IMR-90 (cell line): ENCODE data around the gene CEP170B. TPM values are rescaled to one million over a fixed set of nuclear protein-coding genes. Genes with fewer than 3 reads are reported as not detected.

ENCODE experiments used
- ATAC-seq: fragments of 200-7000 bp; cut with Tn5 transposase; 2 replicates; pipeline ENCODE4 v1.9.1; 2020; ENCODE audit warnings: low read depth, mild to moderate bottlenecking, moderate library complexity
- BruUV-seq: library from RNA; stranded (reverse); fragments of 400-500 nt; replicated peaks from 2 replicates; lab custom pipeline; 2021; lab: Mats Ljungman, UMichigan
- CTCF ChIA-PET: fragments of 300-600 bp; formaldehyde crosslinking; extraction: SDS; loops from one replicate; lab custom pipeline; 2021; ENCODE audit warnings: antibody characterized with exemption; lab: Yijun Ruan, JAX
- POLR2A ChIA-PET: fragments of 300-600 bp; sonication (Branson Sonifier 250); formaldehyde crosslinking; loops from one replicate; lab custom pipeline; 2022; ENCODE audit warnings: antibody characterized with exemption; ENCODE audit not compliant: unreplicated experiment; lab: Charles Lee
- DNase-seq: peaks from one replicate; pipeline ENCODE4 v3.0.0; 2013
- H2AFZ ChIP-seq: replicated peaks from 2 replicates; pipeline ENCODE3; 2013; ENCODE audit warnings: low read length, mild to moderate bottlenecking; ENCODE audit not compliant: poor library complexity
- H2AK5ac ChIP-seq: 2 replicates; pipeline ENCODE4 v1.6.1; 2013; ENCODE audit warnings: low read depth, low read length, inconsistent platforms
- H2AK9ac ChIP-seq: replicated peaks from 2 replicates; pipeline ENCODE3; 2013; ENCODE audit warnings: mild to moderate bottlenecking, low read depth, low read length, moderate library complexity; ENCODE audit not compliant: poor library complexity
- H2BK120ac ChIP-seq: 2 replicates; pipeline ENCODE4 v1.6.1; 2013; ENCODE audit warnings: low read depth, low read length, inconsistent platforms
- H2BK15ac ChIP-seq: 3 replicates; pipeline ENCODE4 v1.6.1; 2013; ENCODE audit warnings: low read depth, low read length, inconsistent platforms
- H2BK20ac ChIP-seq: 2 replicates; pipeline ENCODE4 v1.6.1; 2013; ENCODE audit warnings: low read depth, mild to moderate bottlenecking, inconsistent platforms, low read length, moderate library complexity
- H2BK5ac ChIP-seq: 2 replicates; pipeline ENCODE4 v1.6.1; 2013; ENCODE audit warnings: mild to moderate bottlenecking, low read depth, low read length, inconsistent platforms; ENCODE audit not compliant: poor library complexity, severe bottlenecking
- H3K14ac ChIP-seq: replicated peaks from 2 replicates; pipeline ENCODE4 v1.6.1; 2013; ENCODE audit warnings: low read depth, low read length, inconsistent platforms
- H3K18ac ChIP-seq: 2 replicates; pipeline ENCODE4 v1.6.1; 2013; ENCODE audit warnings: low read depth, low read length, control low read depth
- H3K23ac ChIP-seq: 2 replicates; pipeline ENCODE4 v1.6.1; 2013; ENCODE audit warnings: low read depth, low read length, inconsistent platforms
- H3K27ac ChIP-seq: 2 replicates; pipeline ENCODE4 v1.5.1; 2013; ENCODE audit warnings: mild to moderate bottlenecking, control low read depth, low read length; ENCODE audit not compliant: insufficient read depth
- H3K27me3 ChIP-seq: 2 replicates; pipeline ENCODE4 v1.6.1; 2013; ENCODE audit warnings: low read length; ENCODE audit not compliant: control insufficient read depth, insufficient read depth
- H3K36me3 ChIP-seq: 2 replicates; pipeline ENCODE4 v1.6.1; 2013; ENCODE audit warnings: low read length, mixed read lengths; ENCODE audit not compliant: control insufficient read depth, insufficient read depth
- H3K4ac ChIP-seq: 2 replicates; pipeline ENCODE4 v1.6.1; 2013; ENCODE audit warnings: low read depth, low read length, inconsistent platforms
- H3K4me1 ChIP-seq: 2 replicates; pipeline ENCODE4 v1.6.1; 2013; ENCODE audit warnings: low read length, mixed read lengths; ENCODE audit not compliant: control insufficient read depth, insufficient read depth
- H3K4me2 ChIP-seq: 2 replicates; pipeline ENCODE4 v1.6.1; 2013; ENCODE audit warnings: low read depth, mild to moderate bottlenecking, control low read depth, low read length, moderate library complexity
- H3K4me3 ChIP-seq: 2 replicates; pipeline ENCODE4 v1.5.1; 2013; ENCODE audit warnings: low read depth, mild to moderate bottlenecking, control low read depth, low read length, moderate library complexity; ENCODE audit not compliant: insufficient read depth
- H3K56ac ChIP-seq: 2 replicates; pipeline ENCODE4 v1.6.1; 2013; ENCODE audit warnings: low read length, inconsistent platforms; ENCODE audit not compliant: insufficient read depth; ENCODE audit errors: extremely low read depth
- H3K79me1 ChIP-seq, 2 experiments: 2 replicates each; pipeline ENCODE4 v1.6.1; 2013; ENCODE audit warnings: low read length in 2 of 2, inconsistent platforms in 1 of 2, low read depth in 1 of 2
- H3K9ac ChIP-seq: 2 replicates; pipeline ENCODE4 v1.6.1; 2013; ENCODE audit warnings: low read depth, low read length, control low read depth
- H3K9me1 ChIP-seq: 2 replicates; pipeline ENCODE4 v1.6.1; 2013; ENCODE audit warnings: low read length, inconsistent platforms; ENCODE audit not compliant: insufficient read depth
- H3K9me3 ChIP-seq: 2 replicates; pipeline ENCODE4 v1.6.1; 2013; ENCODE audit warnings: low read length; ENCODE audit not compliant: control insufficient read depth, insufficient read depth
- H4K20me1 ChIP-seq: 2 replicates; pipeline ENCODE4 v1.6.1; 2013; ENCODE audit warnings: low read length, inconsistent platforms; ENCODE audit not compliant: insufficient read depth
- H4K5ac ChIP-seq: 2 replicates; pipeline ENCODE4 v1.6.1; 2013; ENCODE audit warnings: mild to moderate bottlenecking, low read depth, low read length, control low read depth
- H4K8ac ChIP-seq, 2 experiments: 2 replicates each; pipeline ENCODE4 v1.6.1; 2013; ENCODE audit warnings: low read depth in 2 of 2, low read length in 2 of 2, control low read depth in 1 of 2, inconsistent platforms in 1 of 2
- H4K91ac ChIP-seq: 2 replicates; pipeline ENCODE4 v1.6.1; 2013; ENCODE audit warnings: low read depth, low read length, inconsistent platforms; ENCODE audit not compliant: insufficient read depth
- CHD1 ChIP-seq: IDR thresholded peaks from 2 replicates; pipeline ENCODE4 v1.6.1; 2012; ENCODE audit warnings: low read depth, low read length, improper control_type of control experiment
- CTCF ChIP-seq: conservative IDR thresholded peaks from 2 replicates; pipeline ENCODE4 v1.5.1; 2012; ENCODE audit warnings: mild to moderate bottlenecking, low read depth, low read length, improper control_type of control experiment
- MAZ ChIP-seq: IDR thresholded peaks from 2 replicates; pipeline ENCODE4 v1.6.1; 2012; ENCODE audit warnings: low read depth, mild to moderate bottlenecking, low read length, improper control_type of control experiment, moderate library complexity, borderline replicate concordance
- MXI1 ChIP-seq: IDR thresholded peaks from 2 replicates; pipeline ENCODE4 v1.6.1; 2012; ENCODE audit warnings: low read depth, mild to moderate bottlenecking, low read length, moderate library complexity, borderline replicate concordance
- POLR2A ChIP-seq: IDR thresholded peaks from 2 replicates; pipeline ENCODE4 v1.6.1; 2012; ENCODE audit warnings: mild to moderate bottlenecking, low read depth, low read length
- SMC3 ChIP-seq: fragments of 150-350 bp; IDR thresholded peaks from 2 replicates; pipeline ENCODE4 v1.6.1; 2016; ENCODE audit warnings: low read depth, mild to moderate bottlenecking, antibody characterized with exemption, low read length, moderate library complexity
- WGBS, 2 experiments: methylation state at CpG; one replicate each; pipeline versions ENCODE4 v1.1.5 to v1.1.7; 2013; ENCODE audit warnings: missing lambda C conversion rate in 2 of 2; ENCODE audit not compliant: insufficient read length in 1 of 2; ENCODE audit errors: extremely low coverage in 2 of 2; 5-methylcytosine and 5-hydroxymethylcytosine counted together
- dilution Hi-C: fragments of 300-500 bp; cut with HindIII; formaldehyde crosslinking; loops from one replicate; pipeline ENCODE4 v1.14.3; 2018; ENCODE audit warnings: low sequenced_read_pairs; ENCODE audit not compliant: unreplicated experiment
- in situ Hi-C: fragments of 300-500 bp; cut with MboI; formaldehyde crosslinking; loops from 3 replicates; pipeline ENCODE4 v1.14.3; 2019; ENCODE audit warnings: low sequenced_read_pairs, inconsistent platforms, mixed read lengths
- intact Hi-C: fragments of 100-400 bp; cut with micrococcal nuclease; formaldehyde crosslinking; loops from 2 replicates; pipeline ENCODE4 v1.10.0; 2022
- polyA plus RNA-seq, 3 experiments: library from polyadenylated mRNA; depleted of rRNA; stranded (reverse); fragments of >200 nt; gene quantifications; 2 replicates each; pipeline ENCODE4 v1.2.3, GENCODE V29; 2012; ENCODE audit warnings: low replicate concordance in 1 of 3
- total RNA-seq: library from RNA; depleted of rRNA; stranded (reverse); fragments of >200 nt; gene quantifications from 2 replicates; pipeline ENCODE4 v1.2.3, GENCODE V29; 2012

The CEP170B gene
- total and polyA plus RNA-seq, 2 of the 4 experiments (the other 2 are of a cell fraction) = 3.6 to 13.1 TPM

DNA sequence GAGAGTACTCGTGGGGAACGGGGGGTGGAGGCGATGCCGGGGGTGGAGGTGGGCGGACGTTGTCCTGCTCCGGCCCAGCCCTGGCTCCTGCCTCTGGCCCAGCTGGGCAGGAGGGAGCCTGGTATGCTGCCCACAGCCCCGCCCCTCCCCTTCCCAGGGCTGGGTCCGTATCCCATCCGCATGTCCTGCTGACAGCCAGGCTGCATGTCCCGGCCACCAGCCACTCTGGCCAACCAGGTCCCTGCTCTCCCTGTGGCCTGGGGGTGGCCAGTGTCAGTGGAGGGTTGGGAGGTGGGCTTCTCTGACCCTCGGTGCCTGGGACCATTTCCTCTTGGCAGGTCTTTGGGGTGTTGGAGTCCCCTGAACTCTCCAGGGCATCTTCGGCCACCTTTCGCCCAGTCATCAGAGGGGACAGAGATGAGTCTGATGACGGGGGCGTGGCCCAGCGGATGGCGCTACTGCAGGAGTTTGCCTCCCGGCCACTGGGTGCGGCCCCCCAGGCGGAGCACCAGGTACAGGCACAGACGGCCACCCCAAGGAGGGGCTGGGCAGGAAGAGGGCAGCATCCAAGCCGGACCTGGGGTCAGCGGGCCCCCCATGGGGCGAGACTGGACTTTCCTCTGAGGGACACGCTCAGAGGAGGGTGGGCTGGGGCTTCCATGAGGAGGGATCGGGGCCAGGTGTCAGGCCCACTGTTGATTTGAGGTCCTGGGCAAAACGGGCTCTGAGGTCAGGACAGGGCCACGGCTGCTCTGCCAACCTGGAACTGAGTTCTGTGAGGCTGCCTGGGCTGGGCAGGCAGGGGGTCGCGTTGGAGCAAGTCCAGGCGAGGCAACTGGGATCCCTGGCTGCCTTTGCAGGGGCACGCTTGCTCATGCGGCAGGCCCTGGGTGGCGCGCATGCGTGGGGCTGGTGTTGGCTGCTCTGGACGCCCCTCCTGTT, 20.2 kb downstream of the CEP170B start:
- no peak overlapping the region for H3K27ac ChIP-seq
- H3K4me3 ChIP-seq = no peak overlapping the region
- no peak overlapping the region for H4K8ac ChIP-seq
- H3K9me3 ChIP-seq = no peaks in the 10 kb centered on the region
- no TSS peak for BruUV-seq
- peaks cover 46% of the 10 kb centered on the region for H3K36me3 ChIP-seq
- no peak overlapping the region for H3K4ac ChIP-seq
- WGBS, 2 experiments = 93% methylated on average over 21 of the region's 38 CpGs; no CpG with 5 or more reads in 1 of the 2 experiments
- no peak overlapping the region for H2AFZ ChIP-seq
- dilution Hi-C loops (no loop called here), in situ Hi-C loops (no loop called here), intact Hi-C loops (no loop called here)
- H3K14ac ChIP-seq = no peak overlapping the region
- H4K20me1 ChIP-seq = no peaks in the 10 kb centered on the region
- H2BK120ac ChIP-seq = no peak overlapping the region
- no peak overlapping the region for H2BK5ac ChIP-seq
- H3K79me1 ChIP-seq = peaks cover 0 to 5% of the 10 kb centered on the region in 2 experiments; a peak in 1 of 4 replicates
- H3K9ac ChIP-seq = no peak overlapping the region
- POLR2A ChIA-PET = no interaction called here
- CTCF ChIA-PET = no interaction called here
- DNase-seq (no peak), ATAC-seq (no peak)
- H3K9me1 ChIP-seq = 0 out of 2 replicates have a peak, but pooled peaks cover 2% of the 10 kb centered on the region
- no peak overlapping the region for H4K91ac ChIP-seq
- no peak overlapping the region for H2BK15ac ChIP-seq
- no peak overlapping the region for H3K4me2 ChIP-seq
- no peaks in the 10 kb centered on the region for H3K27me3 ChIP-seq
- no peak overlapping the region for H4K5ac ChIP-seq
- no peak overlapping the region for H2BK20ac ChIP-seq
- H3K4me1 ChIP-seq = no peaks in the 10 kb centered on the region
- H3K18ac ChIP-seq = no peak overlapping the region
- H3K23ac ChIP-seq = no peak overlapping the region
- H2AK5ac ChIP-seq = no peak overlapping the region
- peak overlapping the region; percentile 5 for H2AK9ac ChIP-seq
- no peak overlapping the region for H3K56ac ChIP-seq
- TF ChIP-seq POLR2A (no peak), CHD1 (no peak), SMC3 (no peak), MXI1 (no peak), CTCF (no peak), MAZ (no peak)
